Tibial nerve (tissue), 4 donors: ENCODE results near the gene TAS2R60.

Experiments used
- CTCF ChIP-seq, 5 experiments: fragments of 200-600 bp in 3 of 5; fragments of 450-650 bp in 2 of 5; sonication (generic) in 3 of 5; IDR thresholded peaks; one replicate each; pipeline ENCODE4 v1.5.1; 2016 to 2019; ENCODE audit warnings: antibody characterized with exemption in 5 of 5, mild to moderate bottlenecking in 3 of 5, moderate library complexity in 2 of 5
- EP300 ChIP-seq, 2 donors: sonication (generic); formaldehyde crosslinking; IDR thresholded peaks; one replicate each; pipeline ENCODE4 v1.6.1; 2017; ENCODE audit warnings: antibody characterized with exemption in 2 of 2, mild to moderate bottlenecking in 1 of 2
- POLR2A ChIP-seq, 2 donors: fragments of 450-650 bp; IDR thresholded peaks; one replicate each; pipeline ENCODE4 v1.6.1; 2017; ENCODE audit warnings: antibody characterized with exemption in 2 of 2, mild to moderate bottlenecking in 2 of 2, moderate library complexity in 2 of 2

GRCh38 chr7:143429770-143430698 lies 13.2 kb upstream of the TAS2R60 start:
- TF ChIP-seq CTCF (IDR thresholded peaks at IDR 0.05) = no peak
- no peak for TF ChIP-seq POLR2A (IDR thresholded peaks at IDR 0.05)
- TF ChIP-seq EP300 (IDR thresholded peaks at IDR 0.05) = no peak
